ENCODE results near the gene MGRN1.

DNA sequence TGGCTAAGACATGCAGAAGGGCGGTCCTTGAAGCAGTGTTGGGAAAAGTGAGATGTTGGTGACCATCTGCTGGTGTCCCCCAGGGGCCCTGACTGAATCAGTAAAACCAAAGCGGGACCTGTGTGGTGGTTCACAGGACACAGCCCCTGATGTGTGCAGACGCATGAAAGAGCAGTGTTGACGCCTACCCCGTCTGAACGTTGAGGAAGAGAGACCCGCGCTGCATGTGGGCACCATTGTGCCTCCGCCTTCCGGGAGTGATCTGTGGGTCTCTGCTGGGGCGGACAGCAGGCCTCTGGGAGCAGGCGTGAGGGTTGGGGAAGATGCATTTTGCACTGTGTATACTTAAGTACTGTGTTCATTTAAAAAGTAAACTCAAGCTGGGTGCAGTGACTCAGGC, 31.6 kb downstream of the MGRN1 start:
- TF ChIP-seq, protein P1, sequence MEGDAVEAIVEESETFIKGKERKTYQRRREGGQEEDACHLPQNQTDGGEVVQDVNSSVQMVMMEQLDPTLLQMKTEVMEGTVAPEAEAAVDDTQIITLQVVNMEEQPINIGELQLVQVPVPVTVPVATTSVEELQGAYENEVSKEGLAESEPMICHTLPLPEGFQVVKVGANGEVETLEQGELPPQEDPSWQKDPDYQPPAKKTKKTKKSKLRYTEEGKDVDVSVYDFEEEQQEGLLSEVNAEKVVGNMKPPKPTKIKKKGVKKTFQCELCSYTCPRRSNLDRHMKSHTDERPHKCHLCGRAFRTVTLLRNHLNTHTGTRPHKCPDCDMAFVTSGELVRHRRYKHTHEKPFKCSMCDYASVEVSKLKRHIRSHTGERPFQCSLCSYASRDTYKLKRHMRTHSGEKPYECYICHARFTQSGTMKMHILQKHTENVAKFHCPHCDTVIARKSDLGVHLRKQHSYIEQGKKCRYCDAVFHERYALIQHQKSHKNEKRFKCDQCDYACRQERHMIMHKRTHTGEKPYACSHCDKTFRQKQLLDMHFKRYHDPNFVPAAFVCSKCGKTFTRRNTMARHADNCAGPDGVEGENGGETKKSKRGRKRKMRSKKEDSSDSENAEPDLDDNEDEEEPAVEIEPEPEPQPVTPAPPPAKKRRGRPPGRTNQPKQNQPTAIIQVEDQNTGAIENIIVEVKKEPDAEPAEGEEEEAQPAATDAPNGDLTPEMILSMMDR (IDR thresholded peaks at IDR 0.05; ENCODE audit: poor library complexity, severe bottlenecking), result no peak
- TF ChIP-seq EZH2 (IDR thresholded peaks at IDR 0.05; ENCODE audit: borderline replicate concordance, insufficient read depth, low read length, poor library complexity, severe bottlenecking) (no peak), MXI1 (conservative IDR thresholded peaks at IDR 0.05; ENCODE audit: poor library complexity, severe bottlenecking) (no peak), SMC3 (conservative IDR thresholded peaks at IDR 0.05; ENCODE audit: poor library complexity) (no peak)

Data from neural cell (in vitro differentiated cells).